CD4-positive, alpha-beta T cell treated with Interleukin-17A for 4 hours (primary cell): Measurements from ENCODE around the gene RNF149.

Source experiments
- DNase-seq: peaks from one replicate; pipeline ENCODE4 v3.0.0-alpha.2; 2020; ENCODE audit warnings: mixed read lengths

RNF149 gene

GRCh38 chr2:101293544-101293943 lies 15.0 kb downstream of the RNF149 start:
- DNase-seq, result no peak

GRCh38 chr2:101291973-101292372 lies 16.5 kb downstream of the RNF149 start:
- no peak for DNase-seq

- DNase-seq, result no peak
These were observed 17.8 kb downstream of the RNF149 start for GRCh38 chr2:101290711-101291110.

- no peak for DNase-seq
These were observed 21.2 kb downstream of the RNF149 start for GRCh38 chr2:101287303-101287702.

GRCh38 chr2:101286684-101287083 lies 21.8 kb downstream of the RNF149 start:
- no peak for DNase-seq

- no peak for DNase-seq
These were observed 25.5 kb downstream of the RNF149 start for GRCh38 chr2:101282980-101283379.

- DNase-seq, result no peak
These were observed 27.0 kb downstream of the RNF149 start for GRCh38 chr2:101281482-101281881.

- no peak for DNase-seq
These were observed 29.6 kb downstream of the RNF149 start for GRCh38 chr2:101278925-101279324.

GRCh38 chr2:101277111-101277510 lies 31.4 kb downstream of the RNF149 start:
- DNase-seq, result no peak

GRCh38 chr2:101274142-101274541 lies 34.4 kb downstream of the RNF149 start:
- DNase-seq, result no peak

- no peak for DNase-seq
These were observed 35.4 kb downstream of the RNF149 start for GRCh38 chr2:101273056-101273455.

- DNase-seq, result no peak
These were observed 36.3 kb downstream of the RNF149 start for GRCh38 chr2:101272045-101272784.

GRCh38 chr2:101270700-101271259 lies 37.7 kb downstream of the RNF149 start:
- no peak for DNase-seq

- no peak for DNase-seq
These were observed 40.5 kb downstream of the RNF149 start for GRCh38 chr2:101267671-101268656.

- DNase-seq, result no peak
These were observed 42.5 kb downstream of the RNF149 start for GRCh38 chr2:101265893-101266499.

- DNase-seq, result no peak
These were observed 44.1 kb downstream of the RNF149 start for GRCh38 chr2:101264360-101264939.

- no peak for DNase-seq
These were observed 45.1 kb downstream of the RNF149 start for GRCh38 chr2:101263377-101263800.

- DNase-seq, result no peak
These were observed 46.4 kb downstream of the RNF149 start for GRCh38 chr2:101262142-101262541.

- DNase-seq, result no peak
These were observed 49.7 kb downstream of the RNF149 start for GRCh38 chr2:101258804-101259203.

GRCh38 chr2:101256316-101256715 lies 52.2 kb downstream of the RNF149 start:
- no peak for DNase-seq

- no peak for DNase-seq
These were observed 53.0 kb downstream of the RNF149 start for GRCh38 chr2:101255501-101255900.

- no peak for DNase-seq
These were observed 54.6 kb downstream of the RNF149 start for GRCh38 chr2:101253703-101254450.
